GM19099 (cell line): ENCODE measurements around the gene MIF4GD.

Experiments
- POLR2A ChIP-seq: IDR thresholded peaks from 3 replicates; pipeline ENCODE4 v1.6.1; 2011; ENCODE audit warnings: low read depth; ENCODE audit not compliant: insufficient read length; ENCODE audit errors: extremely low read depth

MIF4GD gene

GRCh38 chr17:75269844-75270217, 1.2 kb downstream of the MIF4GD start:
- no peak for TF ChIP-seq POLR2A

- peak; percentile 9 for TF ChIP-seq POLR2A
Observed at GRCh38 chr17:75267411-75268232, 3.4 kb downstream of the MIF4GD start.

- TF ChIP-seq POLR2A = no peak
Observed at GRCh38 chr17:75267153-75267410, 3.9 kb downstream of the MIF4GD start.

- TF ChIP-seq POLR2A = no peak
Observed at GRCh38 chr17:75266316-75267152, 4.5 kb downstream of the MIF4GD start.

GRCh38 chr17:75265614-75266315, 5.3 kb downstream of the MIF4GD start:
- TF ChIP-seq POLR2A = no peak

- no peak for TF ChIP-seq POLR2A
Observed at GRCh38 chr17:75263055-75263454, 8.0 kb downstream of the MIF4GD start.

- TF ChIP-seq POLR2A = no peak
Observed at GRCh38 chr17:75262112-75262606, 8.9 kb downstream of the MIF4GD start.

- peak; percentile 91 for TF ChIP-seq POLR2A
Observed at GRCh38 chr17:75261336-75262111, 9.5 kb downstream of the MIF4GD start, which contains the start of the genes GGA3 and MRPS7. Gene GGA3, minus strand, starts transcription at chr17:75261606. Its CDS starts 19 bp downstream, at chr17:75261587. Gene MRPS7, plus strand, starts transcription at chr17:75261879. Its CDS starts 22 bp downstream, at chr17:75261901.

GRCh38 chr17:75260641-75261335, 10.2 kb downstream of the MIF4GD start:
- peak; percentile 25 for TF ChIP-seq POLR2A

- TF ChIP-seq POLR2A = no peak
Observed at GRCh38 chr17:75252039-75252816, 18.8 kb downstream of the MIF4GD start.

- no peak for TF ChIP-seq POLR2A
Observed at GRCh38 chr17:75250009-75250471, 21.0 kb downstream of the MIF4GD start.

- no peak for TF ChIP-seq POLR2A
Observed at GRCh38 chr17:75249564-75249963, 21.5 kb downstream of the MIF4GD start.

- no peak for TF ChIP-seq POLR2A
Observed at GRCh38 chr17:75246404-75246803, 24.6 kb downstream of the MIF4GD start.
